Fibroblast of mammary gland (primary cell): Measurements from ENCODE around the gene MTRR.

Source experiments
- DNase-seq: peaks from one replicate; pipeline ENCODE4 v3.0.0-alpha.2; 2010; ENCODE audit warnings: low read depth
- H3K4me3 ChIP-seq: 2 replicates; pipeline ENCODE4 v1.5.1; 2011; ENCODE audit warnings: low read depth, mild to moderate bottlenecking, low read length, moderate library complexity; ENCODE audit not compliant: control insufficient read depth
- TF ChIP-seq, protein P1 (sequence below): conservative IDR thresholded peaks from 2 replicates; pipeline ENCODE4 v1.5.1; 2011; ENCODE audit warnings: low read depth, low read length, inconsistent platforms; ENCODE audit not compliant: control insufficient read depth, insufficient read depth

The MTRR gene

GRCh38 chr5:7828269-7828668 is 40.7 kb upstream of the MTRR start:
- DNase-seq: no peak
- TF ChIP-seq, protein P1, sequence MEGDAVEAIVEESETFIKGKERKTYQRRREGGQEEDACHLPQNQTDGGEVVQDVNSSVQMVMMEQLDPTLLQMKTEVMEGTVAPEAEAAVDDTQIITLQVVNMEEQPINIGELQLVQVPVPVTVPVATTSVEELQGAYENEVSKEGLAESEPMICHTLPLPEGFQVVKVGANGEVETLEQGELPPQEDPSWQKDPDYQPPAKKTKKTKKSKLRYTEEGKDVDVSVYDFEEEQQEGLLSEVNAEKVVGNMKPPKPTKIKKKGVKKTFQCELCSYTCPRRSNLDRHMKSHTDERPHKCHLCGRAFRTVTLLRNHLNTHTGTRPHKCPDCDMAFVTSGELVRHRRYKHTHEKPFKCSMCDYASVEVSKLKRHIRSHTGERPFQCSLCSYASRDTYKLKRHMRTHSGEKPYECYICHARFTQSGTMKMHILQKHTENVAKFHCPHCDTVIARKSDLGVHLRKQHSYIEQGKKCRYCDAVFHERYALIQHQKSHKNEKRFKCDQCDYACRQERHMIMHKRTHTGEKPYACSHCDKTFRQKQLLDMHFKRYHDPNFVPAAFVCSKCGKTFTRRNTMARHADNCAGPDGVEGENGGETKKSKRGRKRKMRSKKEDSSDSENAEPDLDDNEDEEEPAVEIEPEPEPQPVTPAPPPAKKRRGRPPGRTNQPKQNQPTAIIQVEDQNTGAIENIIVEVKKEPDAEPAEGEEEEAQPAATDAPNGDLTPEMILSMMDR: no peak
- H3K4me3 ChIP-seq: no peak overlapping the region

GRCh38 chr5:7834982-7835381 is 34.0 kb upstream of the MTRR start:
- TF ChIP-seq, protein P1: no peak
- DNase-seq: no peak
- no peak overlapping the region for H3K4me3 ChIP-seq

- no peak for DNase-seq
- TF ChIP-seq, protein P1: no peak
- no peak overlapping the region for H3K4me3 ChIP-seq
Observed at GRCh38 chr5:7837403-7837802, 31.5 kb upstream of the MTRR start.

- no peak overlapping the region for H3K4me3 ChIP-seq
- DNase-seq: no peak
- TF ChIP-seq, protein P1: no peak
Observed at GRCh38 chr5:7842531-7842930, 26.4 kb upstream of the MTRR start.

GRCh38 chr5:7844901-7845300 is 24.0 kb upstream of the MTRR start:
- TF ChIP-seq, protein P1: no peak
- H3K4me3 ChIP-seq: no peak overlapping the region
- DNase-seq: no peak

GRCh38 chr5:7845557-7845956 is 23.4 kb upstream of the MTRR start:
- TF ChIP-seq, protein P1: no peak

DNA sequence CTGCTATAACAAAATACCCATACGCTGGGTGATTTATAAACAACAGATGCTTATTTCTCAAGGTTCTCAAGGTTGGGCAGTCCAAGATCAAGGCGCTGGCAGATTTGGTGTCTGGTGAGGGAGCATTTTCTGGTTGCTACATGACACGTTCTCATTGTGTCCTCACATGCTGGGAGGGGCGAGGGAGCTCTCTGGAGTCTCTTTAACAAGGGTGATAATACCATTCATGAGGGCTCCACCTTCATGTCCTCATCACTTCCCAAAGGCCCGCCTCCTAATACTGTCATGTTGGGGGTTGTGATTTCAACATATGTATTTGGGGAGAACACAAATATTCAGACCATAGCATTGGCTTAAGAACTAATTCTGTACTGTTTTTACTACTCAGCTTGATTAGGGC is 22.6 kb upstream of the MTRR start:
- DNase-seq: no peak
- H3K4me3 ChIP-seq: no peak overlapping the region
- TF ChIP-seq, protein P1: no peak

More at GRCh38 chr5:7845557-7845956, 23.4 kb upstream of the MTRR start:
- no peak for DNase-seq
- no peak overlapping the region for H3K4me3 ChIP-seq
